HPDE6-E6E7 (cell line): Measurements from ENCODE around the gene BCL6.

Experiments
- DNase-seq: peaks from one replicate; pipeline ENCODE4 v3.0.0; 2011; ENCODE audit warnings: missing footprints; ENCODE audit errors: extremely low spot score

BCL6 gene

GRCh38 chr3:187739094-187739560, 6.1 kb downstream of the BCL6 start:
- no peak for DNase-seq

GRCh38 chr3:187738331-187739093, 6.8 kb downstream of the BCL6 start:
- peak; percentile 89 for DNase-seq

- DNase-seq: no peak
These were observed 7.3 kb downstream of the BCL6 start for GRCh38 chr3:187738071-187738330.

- DNase-seq: peak; percentile 49
These were observed 7.7 kb downstream of the BCL6 start for GRCh38 chr3:187737368-187738070.

GRCh38 chr3:187737006-187737367, 8.3 kb downstream of the BCL6 start:
- no peak for DNase-seq

GRCh38 chr3:187736418-187736871, 8.8 kb downstream of the BCL6 start:
- DNase-seq: no peak

DNA sequence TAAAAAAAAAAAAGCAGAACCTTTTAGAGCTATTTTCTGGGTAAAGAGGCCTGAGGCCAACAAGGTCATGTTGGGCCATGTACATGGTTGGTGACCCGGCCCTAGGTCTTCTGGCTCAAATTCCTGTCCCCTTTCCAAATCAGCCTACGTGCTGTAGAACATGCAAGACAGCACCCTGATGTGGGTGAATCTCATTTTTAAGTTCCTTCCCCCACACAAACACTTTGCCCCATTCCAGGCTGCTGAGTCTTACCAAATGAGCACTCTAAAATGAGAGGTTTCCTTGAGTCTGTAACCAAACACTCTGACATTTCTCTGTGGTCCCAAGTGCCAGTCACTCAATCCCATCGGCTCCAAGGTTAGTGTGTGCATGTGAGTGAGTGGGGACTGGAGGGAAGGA, 9.4 kb downstream of the BCL6 start:
- no peak for DNase-seq

- DNase-seq: no peak
These were observed 9.9 kb downstream of the BCL6 start for GRCh38 chr3:187735383-187735782.

- DNase-seq: no peak
These were observed 10.4 kb downstream of the BCL6 start for GRCh38 chr3:187734841-187735240.

DNA sequence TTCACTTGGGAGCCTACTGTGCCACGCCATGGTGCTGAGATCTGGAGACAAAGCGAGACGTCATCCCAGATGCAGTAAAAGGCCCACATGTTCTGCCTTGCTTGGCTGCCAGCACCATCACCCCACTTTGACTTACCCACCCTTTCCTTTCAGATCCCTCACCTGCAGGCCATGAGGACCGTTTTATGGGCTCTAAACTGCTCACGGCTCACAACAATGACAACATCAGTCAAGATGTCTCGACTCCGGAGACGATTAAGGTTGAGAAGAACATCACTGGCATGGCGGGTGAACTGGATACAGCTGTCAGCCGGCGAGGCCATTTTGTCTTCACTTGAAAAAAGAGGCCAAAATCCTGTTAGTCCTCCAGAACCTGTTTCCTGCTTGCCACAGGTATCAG, 11.9 kb downstream of the BCL6 start:
- DNase-seq: no peak

DNA sequence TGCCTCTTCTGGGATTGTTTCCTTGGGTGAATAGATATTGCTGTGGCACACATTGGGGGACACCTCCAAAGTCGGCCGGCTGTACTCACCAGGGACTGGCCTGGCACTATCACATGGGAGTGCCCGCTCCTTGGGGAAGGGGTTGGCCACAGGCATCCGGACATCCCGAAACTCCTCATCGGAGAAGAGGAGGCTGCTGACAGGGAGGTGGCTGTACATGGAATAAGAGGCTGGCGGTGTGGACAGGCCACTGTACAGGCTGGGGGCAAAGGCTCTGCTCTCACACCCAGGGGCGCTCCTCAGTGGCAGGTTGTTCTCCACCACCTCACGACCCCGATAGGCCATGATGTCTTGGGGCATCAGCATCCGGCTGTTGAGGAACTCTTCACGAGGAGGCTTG, 15.7 kb downstream of the BCL6 start:
- DNase-seq: no peak

GRCh38 chr3:187728940-187729583, 16.2 kb downstream of the BCL6 start:
- DNase-seq: no peak

DNA sequence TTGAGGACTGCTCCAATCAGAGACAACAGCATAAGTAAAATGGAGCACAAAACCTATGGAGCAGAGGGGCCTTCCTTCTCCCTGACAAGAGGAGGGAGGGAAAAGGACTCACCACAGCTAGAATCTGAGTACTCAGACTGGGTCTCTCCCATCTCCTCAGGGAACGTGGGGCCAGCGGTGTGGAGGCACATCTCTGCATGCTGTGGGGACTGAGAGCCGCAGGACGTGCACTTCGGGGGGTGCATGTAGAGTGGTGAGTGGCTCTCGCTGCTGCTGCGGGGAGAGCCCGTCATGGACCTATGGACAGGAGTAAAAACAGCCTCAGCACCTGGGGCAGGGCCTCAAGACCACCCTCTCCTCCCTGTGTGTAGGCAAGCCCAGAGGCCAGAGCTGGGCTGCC, 17.0 kb downstream of the BCL6 start:
- no peak for DNase-seq

- DNase-seq: no peak
These were observed 18.7 kb downstream of the BCL6 start for GRCh38 chr3:187726564-187726963.

GRCh38 chr3:187725653-187726370, 19.5 kb downstream of the BCL6 start:
- no peak for DNase-seq

GRCh38 chr3:187725224-187725623, 20.0 kb downstream of the BCL6 start:
- DNase-seq: no peak

GRCh38 chr3:187722206-187722612, 23.1 kb downstream of the BCL6 start:
- DNase-seq: no peak

- DNase-seq: no peak
These were observed 24.2 kb downstream of the BCL6 start for GRCh38 chr3:187721055-187721454.

- no peak for DNase-seq
These were observed 25.0 kb downstream of the BCL6 start for GRCh38 chr3:187720337-187720670.

GRCh38 chr3:187719628-187720336, 25.5 kb downstream of the BCL6 start:
- DNase-seq: no peak

- no peak for DNase-seq
These were observed 26.5 kb downstream of the BCL6 start for GRCh38 chr3:187718802-187719201.

DNA sequence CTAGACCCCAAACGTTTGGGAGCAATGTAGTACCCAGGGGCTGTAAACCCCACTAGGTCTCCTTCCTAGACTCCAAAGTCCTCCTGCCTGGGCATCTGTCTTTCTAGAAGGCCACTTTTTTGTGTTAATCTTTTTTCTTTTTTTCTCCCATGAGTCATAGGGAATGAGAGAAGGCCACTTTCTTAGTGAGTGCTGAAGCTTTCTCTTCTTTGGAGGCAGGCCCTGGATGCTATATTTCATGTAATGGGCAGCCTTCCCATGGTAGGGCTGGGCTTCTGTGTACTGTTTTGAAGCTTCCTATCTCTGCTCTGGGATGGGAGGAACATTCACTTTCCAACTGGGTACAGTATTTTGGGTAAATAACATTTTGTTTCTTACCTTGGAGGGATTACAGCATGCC, 27.7 kb downstream of the BCL6 start:
- no peak for DNase-seq
